Dedifferentiated amniotic fluid mesenchymal stem cell (primary cell): Measurements from ENCODE around the gene YOD1.
A peak's percentile ranks its signal among the peaks of the same experiment; 100 is the strongest.

ENCODE experiments used
- DNase-seq: peaks from one replicate; pipeline ENCODE4 v3.0.0-alpha.2; 2016; ENCODE audit errors: extremely low spot score

The YOD1 gene

DNA sequence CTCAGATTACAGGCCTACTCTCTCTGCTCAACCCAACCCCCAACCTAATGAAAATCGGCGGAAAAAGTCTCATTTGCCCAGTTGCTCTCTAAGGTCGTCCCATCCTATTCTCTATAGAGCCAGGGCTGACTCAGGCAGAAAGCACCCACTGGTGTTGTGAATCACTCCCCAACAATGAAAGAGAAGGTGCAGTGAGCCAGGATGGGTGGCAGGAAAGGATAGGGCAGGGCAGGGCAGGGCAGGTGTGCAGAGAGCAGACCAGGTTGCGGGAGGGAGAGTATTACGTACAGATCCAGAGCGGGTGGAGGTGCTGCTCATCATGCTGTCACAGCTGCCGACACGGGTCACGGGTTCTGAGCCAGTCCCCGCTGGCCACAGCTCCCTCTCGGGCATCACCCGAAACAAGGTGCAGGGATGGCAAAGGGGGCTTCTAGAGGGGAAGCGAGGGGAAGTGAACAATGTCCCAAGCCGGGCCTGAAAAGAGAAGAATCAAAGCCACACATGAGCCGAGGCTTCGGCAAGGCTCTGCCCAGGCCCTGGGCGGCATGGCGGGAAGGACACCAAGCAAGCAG lies 23.7 kb downstream of the YOD1 start:
- no peak for DNase-seq

DNA sequence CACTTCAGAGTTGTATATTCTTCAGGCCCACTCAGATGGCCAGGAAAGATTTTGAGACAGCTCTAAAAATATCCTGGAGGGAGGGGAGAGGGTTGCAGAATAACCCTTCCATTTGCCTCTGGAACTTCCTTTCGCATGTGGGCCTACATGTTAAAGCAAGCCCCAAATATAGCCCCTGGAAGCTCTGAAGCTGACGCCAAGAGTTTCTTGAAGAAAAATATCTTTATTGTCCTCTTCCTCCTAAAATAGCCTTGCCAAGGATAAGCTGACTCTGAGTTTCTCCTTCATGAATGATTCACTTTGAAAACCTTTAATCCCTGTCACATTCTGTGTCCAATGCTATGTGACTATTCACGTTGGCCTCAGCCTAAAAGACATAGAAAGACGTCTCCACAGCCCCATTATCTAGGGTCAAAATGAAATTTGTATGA lies 24.9 kb downstream of the YOD1 start:
- no peak for DNase-seq

GRCh38 chr1:207025146-207025880 lies 25.7 kb downstream of the YOD1 start:
- DNase-seq, result peak; percentile 56

DNA sequence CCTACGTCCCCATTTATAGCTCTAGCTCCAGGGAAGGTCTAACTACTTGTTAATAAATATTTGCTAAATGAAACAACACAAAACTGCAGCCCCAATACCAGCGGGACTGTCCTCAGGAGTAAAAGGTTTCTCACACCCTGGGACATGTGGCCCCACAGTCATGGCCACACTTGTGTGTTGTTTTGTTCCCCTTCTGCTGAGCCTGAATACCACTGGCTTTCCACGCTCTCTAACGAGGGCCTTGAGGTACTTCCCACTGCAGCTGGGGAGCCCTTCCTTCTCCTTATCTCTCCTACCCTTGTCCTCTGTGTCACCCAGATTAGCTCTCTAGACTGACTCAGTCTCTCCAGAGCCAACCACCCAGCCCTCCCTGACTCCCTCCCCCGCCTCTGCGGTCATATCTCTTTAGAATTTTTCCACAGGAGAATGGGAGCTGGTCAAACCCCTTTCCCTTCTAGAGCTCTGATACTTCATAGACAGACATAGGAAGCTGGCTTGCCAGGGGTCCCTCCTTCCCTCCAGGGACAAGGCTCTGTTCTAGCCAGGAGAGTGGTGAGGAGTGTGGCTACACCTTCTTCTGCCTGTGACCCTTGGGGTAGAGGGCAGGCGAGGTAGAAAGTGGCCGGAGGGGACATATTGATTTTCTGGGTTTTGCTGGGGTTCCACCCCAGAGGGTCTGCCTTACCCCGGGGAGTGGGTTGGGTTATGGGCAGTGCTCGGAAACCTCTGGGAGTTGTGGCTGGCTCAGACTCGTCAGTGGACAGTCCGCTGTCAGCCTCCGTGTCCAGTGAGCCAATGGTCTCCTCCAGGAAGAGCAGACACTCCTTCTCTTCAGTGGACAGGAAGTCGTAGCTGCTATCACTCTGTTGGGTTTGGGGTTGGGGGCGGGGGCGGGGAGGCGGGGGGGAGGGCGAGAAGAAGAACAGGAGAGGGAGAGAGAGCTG lies 26.5 kb downstream of the YOD1 start:
- no peak for DNase-seq

DNA sequence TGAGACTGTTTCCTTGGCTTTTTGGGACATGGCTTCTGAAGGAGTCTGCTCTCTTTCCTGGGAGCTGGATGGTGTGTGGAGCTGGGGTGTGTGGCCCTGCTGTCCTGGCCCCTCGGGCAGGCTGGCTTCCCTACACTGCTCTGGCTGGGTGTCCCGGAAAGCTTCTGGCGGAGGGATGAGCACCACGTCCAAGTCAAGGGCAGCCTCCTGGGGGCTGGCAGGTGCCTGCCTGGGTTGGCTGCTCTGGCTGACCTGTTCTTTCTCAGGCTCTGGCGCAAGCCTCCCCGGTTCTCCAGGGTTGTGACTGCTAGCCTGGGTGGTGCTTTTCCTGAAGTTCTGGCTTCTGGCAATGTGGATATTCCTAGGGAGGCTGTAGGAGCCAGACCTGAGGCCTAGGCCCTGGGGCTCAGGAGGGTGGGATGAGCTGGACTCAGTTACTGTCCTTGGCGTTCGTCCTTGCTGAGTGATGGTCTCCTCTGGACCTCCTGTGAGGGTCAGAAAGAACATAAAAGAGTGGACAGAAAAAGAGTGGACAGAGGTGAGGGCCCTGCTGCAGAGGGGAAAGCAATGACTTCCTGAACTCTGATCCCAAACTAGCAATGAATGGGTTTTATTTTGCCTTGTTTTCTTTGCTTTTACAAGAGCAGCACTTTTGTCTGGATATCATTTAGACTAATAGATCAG lies 27.9 kb downstream of the YOD1 start:
- no peak for DNase-seq

- DNase-seq, result no peak
These were observed 29.0 kb downstream of the YOD1 start for GRCh38 chr1:207021876-207022596.

DNA sequence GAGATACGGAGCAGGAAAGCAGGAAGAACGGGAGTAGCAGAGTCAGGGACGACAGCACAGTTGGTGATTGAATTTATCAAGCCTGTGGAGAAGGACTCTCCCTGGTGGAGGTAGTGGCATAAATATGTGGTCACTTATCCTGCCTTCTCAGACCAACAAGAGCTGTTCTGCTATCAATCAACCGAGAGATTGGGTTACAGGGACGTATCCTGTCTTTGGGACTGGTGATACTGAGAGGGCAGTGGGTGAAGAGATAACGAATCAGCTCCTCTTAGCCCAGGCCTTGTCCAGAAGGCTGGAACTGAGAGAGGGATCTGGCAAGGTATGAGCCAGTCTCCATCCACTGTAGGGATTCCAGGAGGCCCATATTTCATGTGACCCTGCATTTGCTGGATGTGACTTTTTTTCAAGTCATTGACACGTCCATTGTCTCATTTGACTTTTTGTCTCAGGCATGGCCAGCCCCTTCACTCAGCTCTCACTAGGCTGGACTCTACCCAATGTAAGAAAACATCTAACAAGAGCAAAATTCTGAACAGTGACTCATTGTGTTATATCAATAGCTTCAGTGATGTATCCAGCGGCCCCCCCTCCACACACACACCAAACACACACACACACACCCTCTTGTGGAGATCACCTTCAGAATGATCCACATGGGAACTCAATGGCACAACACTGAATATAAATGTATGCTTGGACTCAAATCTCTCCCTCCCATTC lies 29.7 kb downstream of the YOD1 start:
- DNase-seq, result no peak

DNA sequence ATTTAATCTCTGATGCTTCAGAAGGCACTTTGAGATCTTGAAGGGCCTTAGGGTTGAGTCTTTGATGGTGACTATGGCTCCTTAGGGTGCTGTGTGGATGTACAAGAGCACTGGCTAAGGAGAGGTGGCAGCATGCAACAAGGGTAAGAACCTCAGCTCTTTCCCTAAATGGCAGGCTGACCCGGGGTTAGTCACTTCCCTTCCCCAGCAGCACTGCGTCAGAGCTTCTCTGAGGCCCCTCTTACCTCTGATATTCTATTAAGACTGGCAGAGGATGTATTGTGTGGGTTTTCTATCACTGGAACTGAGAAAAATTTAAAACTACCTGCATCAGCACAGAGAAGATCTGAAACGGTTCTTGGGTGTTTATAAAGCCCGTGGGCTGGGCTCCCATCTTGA lies 30.3 kb downstream of the YOD1 start:
- no peak for DNase-seq

DNA sequence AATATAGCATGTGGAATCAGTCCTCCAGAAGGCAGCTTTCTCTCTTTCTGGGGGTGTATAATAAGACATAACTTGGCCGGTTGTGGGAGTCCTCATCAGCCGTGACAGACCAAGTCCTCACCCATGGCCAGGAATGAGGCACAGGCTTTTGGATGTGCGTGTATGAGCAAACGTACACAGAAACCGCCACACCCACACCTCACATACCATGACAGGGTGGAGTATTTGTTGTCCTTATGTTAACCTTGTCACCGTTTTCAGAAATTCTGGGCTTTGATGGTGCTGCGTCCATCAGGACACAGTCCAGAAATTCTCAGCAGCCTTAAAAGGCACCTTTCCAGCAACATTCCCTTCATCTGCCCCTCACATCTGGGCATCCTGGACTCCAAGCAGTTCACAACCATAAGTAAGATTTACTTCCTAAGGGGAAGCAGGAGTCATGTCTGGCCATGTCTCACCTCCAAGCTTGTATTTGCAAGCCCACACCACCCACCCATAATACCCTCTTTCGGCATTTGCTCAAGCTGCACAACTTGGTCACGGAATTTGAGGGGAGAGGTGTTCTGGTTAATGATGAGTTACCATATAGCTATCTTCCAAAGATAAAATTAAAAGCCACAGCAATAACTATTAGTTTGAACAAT lies 30.8 kb downstream of the YOD1 start:
- DNase-seq, result no peak

DNA sequence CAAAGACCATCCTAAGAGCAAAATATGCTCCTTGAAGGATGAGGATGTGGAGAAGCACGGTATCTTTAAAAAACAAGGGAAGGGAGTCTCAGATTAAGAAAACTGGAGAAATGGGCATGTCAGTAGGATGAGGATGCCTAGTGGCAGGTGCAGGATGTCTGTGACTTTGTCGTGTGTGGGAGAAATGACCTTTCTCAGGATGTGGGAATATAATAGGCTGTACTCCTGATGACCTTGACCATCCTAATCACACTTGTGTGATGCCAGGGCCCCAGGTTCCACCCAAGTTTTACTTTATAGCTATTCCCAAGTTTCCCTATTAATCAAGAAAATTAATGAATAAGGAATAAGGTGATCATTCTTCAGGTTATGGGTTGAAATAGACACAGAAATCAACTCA lies 31.3 kb downstream of the YOD1 start:
- no peak for DNase-seq

DNA sequence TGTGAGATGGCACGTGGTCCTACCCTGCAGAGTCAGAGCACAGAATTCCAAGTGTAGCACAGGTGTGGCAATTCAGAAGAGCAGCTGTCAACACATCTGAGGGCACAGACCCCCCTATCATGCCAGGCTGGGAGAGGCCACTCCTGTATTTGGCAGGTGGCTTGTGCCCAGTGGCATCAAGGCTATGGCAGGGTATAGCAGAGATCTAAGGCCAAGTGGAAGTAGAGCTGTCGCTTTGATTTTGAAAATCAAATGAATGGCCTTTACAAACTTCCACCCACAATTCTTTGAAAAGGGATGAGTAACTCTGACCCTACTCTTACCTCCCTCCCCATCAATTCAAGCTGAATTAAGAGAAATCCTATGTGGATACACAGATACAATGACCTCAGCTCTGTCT lies 31.8 kb downstream of the YOD1 start:
- DNase-seq, result no peak

DNA sequence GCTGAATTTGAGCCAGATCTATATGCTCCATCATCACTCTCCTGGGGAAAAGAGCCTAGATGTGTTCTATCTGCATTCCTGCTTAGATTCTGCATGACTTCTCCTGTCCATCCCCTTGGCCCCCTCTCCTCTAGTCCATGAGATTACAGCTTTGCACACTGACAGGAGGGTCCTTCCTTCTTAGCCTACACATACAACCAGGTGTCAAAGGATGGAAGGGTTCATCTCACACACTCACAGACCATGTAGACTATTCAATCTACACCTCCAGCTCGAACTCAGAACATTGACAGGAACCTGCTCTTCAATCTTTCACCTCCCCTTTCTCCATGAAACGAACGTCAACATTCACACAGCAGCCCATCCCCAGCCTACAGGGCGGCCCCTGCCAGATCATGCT lies 32.3 kb downstream of the YOD1 start:
- DNase-seq, result no peak

DNA sequence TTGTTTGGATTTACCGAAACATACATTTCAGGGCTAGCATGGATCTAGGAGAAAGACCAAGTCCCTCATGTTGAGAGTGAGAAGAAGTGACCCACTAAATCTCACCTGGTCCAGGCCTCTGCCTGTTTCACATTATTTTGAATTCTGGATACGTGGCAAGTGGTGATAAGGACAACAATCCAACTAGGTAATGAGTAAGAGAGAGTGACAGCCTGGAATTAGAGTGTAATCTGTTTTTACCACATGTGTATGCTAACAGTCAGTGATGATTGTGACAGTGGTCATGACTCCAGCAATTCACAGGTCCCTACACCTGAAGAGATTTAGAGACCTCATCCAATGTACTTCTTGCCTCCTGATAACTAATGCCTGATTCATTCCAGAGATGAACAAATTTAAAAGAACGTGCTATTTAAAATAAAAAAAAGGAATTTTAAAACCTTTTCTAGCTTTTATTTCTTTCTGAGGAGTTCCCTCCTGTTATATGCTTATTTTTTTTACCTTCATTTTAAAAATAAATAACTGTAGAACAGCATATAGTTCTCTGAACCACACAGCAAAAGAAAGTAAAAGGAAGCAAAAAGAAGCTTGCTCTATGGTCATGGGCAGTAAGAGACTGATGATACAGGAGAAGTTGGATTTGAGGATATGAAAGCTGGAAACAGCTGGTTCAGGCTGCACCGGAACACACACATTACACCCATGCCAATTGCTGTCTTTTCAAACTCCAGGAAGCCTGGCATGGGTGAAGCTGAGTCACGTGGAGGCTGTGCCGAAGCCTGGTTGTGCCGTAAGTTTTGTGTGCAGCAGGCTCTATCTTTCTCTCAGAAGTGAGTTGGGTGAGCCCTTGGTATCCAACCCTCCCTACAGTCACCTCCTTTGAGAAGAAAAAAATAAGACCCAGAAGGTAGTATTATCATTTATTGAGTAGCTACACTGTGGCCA lies 33.1 kb downstream of the YOD1 start:
- DNase-seq, result no peak

- DNase-seq, result no peak
These were observed 35.2 kb downstream of the YOD1 start for GRCh38 chr1:207015791-207016190.

DNA sequence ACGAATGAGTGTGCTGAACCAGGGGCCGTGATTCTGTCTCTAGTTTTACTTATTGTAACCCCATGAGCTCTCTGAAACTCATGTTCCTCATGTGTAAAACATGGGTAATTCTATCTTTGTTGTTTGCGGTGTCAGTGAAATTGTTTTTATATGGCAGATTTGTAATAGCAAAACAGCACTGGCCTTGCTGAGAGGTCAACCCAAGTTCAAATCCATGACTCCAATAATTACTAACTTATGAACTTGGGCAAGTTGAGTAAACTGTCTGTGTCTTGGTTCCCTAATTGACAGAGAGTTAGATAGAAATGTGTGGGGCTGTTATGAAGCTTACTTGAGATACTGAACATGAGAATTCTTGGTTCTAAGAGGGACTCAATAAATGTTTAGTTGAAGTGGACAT lies 36.3 kb downstream of the YOD1 start:
- DNase-seq, result no peak

GRCh38 chr1:207013321-207014085 lies 37.5 kb downstream of the YOD1 start:
- DNase-seq, result no peak

DNA sequence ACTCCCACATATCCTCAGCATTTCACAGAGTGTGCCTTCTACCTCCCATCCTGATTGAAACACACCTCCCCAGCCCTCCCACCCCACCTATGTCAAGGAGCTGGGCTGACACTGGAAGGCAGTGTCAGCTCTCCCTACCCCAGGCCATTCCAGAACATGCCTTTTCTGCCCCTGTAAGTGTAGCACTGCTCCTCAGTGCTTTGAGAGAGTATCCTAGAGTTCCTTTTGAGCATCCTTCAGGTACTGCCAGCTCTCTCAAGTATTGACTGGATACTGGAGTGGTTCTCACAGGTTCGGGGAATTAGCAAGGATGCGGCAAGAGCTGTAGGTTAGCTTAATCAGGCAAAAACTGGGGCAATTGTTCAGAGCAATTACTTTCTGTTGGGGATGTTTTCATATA lies 40.3 kb downstream of the YOD1 start:
- DNase-seq, result no peak

DNA sequence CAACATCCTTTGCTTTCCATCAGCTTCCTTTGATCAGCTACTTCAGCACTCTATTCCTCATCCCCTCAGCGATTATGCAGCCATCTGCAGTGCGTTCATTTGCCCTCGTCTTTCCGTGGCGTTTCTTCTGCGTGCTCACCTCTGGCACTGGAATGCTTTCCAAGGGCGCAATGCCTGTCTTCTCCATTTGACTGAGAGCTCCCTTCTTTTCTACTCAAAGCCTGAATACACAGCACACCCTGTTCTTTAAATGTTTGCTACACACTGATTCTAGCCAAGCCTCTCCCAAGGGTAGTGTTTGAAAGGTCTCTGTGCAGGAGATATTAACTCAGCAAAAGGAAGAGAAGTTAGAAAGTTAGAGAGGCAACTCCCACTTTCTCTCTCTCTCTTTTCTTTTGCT lies 41.1 kb downstream of the YOD1 start:
- no peak for DNase-seq
